Measurements from ENCODE around the gene KIF26B.

GRCh38 chr1:245338485-245338877 lies 183.7 kb downstream of the KIF26B start:
- TF ChIP-seq CTCF (conservative IDR thresholded peaks at IDR 0.05; ENCODE audit: low read length) = no peak
- no peak for TF ChIP-seq EZH2phosphoT487 (IDR thresholded peaks at IDR 0.05; ENCODE audit: borderline replicate concordance, low read depth, low read length)

Data from OCI-LY7 (cell line).